PFSK-1 (cell line): ENCODE measurements around the gene LASP1. TPM values are rescaled to one million over a fixed set of nuclear protein-coding genes. Genes with fewer than 3 reads are reported as not detected.

Source experiments
- FOXP2 ChIP-seq: optimal IDR thresholded peaks from 2 replicates; pipeline ENCODE3; 2011; ENCODE audit warnings: borderline replicate concordance, control low read depth, inconsistent platforms; ENCODE audit not compliant: insufficient read depth; ENCODE audit errors: extremely low read length, extremely low read depth
- POLR2AphosphoS5 ChIP-seq: IDR thresholded peaks from 2 replicates; pipeline ENCODE4 v1.6.1; 2012; ENCODE audit warnings: low read depth, mild to moderate bottlenecking, control low read depth, low read length, moderate library complexity
- SIN3A ChIP-seq: IDR thresholded peaks from 2 replicates; pipeline ENCODE4 v1.6.1; 2012; ENCODE audit warnings: mild to moderate bottlenecking, low read length, moderate library complexity, borderline replicate concordance; ENCODE audit not compliant: insufficient read depth
- TAF1 ChIP-seq: IDR thresholded peaks from 2 replicates; pipeline ENCODE4 v1.6.1; 2012; ENCODE audit warnings: low read length, control low read depth, borderline replicate concordance; ENCODE audit not compliant: insufficient read depth
- polyA plus RNA-seq: library from polyadenylated mRNA; unstranded; fragments of >200 nt; gene quantifications from one replicate; pipeline ENCODE4 v1.2.1, GENCODE V29; 2012; ENCODE audit warnings: low read depth, missing spikeins; ENCODE audit not compliant: insufficient read length
- TF ChIP-seq, protein P1 (sequence below), 2 experiments: IDR thresholded peaks; 2 replicates each; pipeline versions ENCODE4 v1.6.1 to v1.8.0; 2011 to 2012; ENCODE audit warnings: low read depth in 2 of 2, low read length in 2 of 2, control low read depth in 1 of 2, inconsistent platforms in 1 of 2, mild to moderate bottlenecking in 1 of 2, moderate library complexity in 1 of 2; ENCODE audit not compliant: insufficient read depth in 1 of 2

Gene LASP1, protein sequence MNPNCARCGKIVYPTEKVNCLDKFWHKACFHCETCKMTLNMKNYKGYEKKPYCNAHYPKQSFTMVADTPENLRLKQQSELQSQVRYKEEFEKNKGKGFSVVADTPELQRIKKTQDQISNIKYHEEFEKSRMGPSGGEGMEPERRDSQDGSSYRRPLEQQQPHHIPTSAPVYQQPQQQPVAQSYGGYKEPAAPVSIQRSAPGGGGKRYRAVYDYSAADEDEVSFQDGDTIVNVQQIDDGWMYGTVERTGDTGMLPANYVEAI
- polyA plus RNA-seq = 383 TPM

DNA sequence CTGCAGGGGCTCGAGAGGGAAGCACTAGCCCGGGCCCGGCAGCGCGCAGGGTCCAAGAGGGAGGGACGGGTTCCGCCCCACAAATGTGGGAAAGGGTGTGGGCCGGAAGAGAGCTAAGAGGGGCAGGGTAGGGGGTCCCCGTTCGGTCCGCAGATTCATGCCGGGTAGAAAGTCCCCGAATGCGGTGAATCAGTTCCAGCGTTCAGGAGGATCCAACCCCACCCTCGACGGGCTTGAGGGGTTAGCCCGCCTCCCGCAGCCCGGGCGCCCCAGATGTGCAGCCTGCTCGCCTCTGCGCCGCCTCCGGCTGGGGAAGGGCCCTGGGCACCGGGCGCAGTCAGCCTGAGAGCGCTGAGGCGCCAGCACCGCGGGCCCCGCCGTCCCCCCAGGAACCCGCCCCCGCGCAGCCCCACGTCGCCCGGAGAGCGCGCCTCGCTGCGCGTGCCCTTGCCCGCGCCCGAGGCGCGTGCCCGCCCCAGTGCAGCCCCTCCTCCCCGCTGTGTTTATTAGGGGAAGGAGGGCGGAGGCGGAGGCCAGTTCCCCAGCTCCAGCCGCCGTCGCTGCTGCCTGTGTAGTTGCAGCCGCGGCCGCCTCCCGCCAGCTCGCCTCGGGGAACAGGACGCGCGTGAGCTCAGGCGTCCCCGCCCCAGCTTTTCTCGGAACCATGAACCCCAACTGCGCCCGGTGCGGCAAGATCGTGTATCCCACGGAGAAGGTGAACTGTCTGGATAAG is at the start of gene LASP1:
LASP1 (plus strand) TSS at position 533 of the 733 bp plus-strand sequence; CDS start at position 665, 132 bp downstream.
- TF ChIP-seq TAF1 (peak; percentile 95), FOXP2 (peak; percentile 79), SIN3A (peak; percentile 90; the same call in 1 of the 2 replicates), POLR2AphosphoS5 (peak; percentile 97)
- TF ChIP-seq, protein P1, sequence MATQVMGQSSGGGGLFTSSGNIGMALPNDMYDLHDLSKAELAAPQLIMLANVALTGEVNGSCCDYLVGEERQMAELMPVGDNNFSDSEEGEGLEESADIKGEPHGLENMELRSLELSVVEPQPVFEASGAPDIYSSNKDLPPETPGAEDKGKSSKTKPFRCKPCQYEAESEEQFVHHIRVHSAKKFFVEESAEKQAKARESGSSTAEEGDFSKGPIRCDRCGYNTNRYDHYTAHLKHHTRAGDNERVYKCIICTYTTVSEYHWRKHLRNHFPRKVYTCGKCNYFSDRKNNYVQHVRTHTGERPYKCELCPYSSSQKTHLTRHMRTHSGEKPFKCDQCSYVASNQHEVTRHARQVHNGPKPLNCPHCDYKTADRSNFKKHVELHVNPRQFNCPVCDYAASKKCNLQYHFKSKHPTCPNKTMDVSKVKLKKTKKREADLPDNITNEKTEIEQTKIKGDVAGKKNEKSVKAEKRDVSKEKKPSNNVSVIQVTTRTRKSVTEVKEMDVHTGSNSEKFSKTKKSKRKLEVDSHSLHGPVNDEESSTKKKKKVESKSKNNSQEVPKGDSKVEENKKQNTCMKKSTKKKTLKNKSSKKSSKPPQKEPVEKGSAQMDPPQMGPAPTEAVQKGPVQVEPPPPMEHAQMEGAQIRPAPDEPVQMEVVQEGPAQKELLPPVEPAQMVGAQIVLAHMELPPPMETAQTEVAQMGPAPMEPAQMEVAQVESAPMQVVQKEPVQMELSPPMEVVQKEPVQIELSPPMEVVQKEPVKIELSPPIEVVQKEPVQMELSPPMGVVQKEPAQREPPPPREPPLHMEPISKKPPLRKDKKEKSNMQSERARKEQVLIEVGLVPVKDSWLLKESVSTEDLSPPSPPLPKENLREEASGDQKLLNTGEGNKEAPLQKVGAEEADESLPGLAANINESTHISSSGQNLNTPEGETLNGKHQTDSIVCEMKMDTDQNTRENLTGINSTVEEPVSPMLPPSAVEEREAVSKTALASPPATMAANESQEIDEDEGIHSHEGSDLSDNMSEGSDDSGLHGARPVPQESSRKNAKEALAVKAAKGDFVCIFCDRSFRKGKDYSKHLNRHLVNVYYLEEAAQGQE (IDR thresholded peaks at IDR 0.05; ENCODE audit: insufficient read depth in 1 of 2, low read depth in 2 of 2, low read length in 2 of 2) = no peak

DNA sequence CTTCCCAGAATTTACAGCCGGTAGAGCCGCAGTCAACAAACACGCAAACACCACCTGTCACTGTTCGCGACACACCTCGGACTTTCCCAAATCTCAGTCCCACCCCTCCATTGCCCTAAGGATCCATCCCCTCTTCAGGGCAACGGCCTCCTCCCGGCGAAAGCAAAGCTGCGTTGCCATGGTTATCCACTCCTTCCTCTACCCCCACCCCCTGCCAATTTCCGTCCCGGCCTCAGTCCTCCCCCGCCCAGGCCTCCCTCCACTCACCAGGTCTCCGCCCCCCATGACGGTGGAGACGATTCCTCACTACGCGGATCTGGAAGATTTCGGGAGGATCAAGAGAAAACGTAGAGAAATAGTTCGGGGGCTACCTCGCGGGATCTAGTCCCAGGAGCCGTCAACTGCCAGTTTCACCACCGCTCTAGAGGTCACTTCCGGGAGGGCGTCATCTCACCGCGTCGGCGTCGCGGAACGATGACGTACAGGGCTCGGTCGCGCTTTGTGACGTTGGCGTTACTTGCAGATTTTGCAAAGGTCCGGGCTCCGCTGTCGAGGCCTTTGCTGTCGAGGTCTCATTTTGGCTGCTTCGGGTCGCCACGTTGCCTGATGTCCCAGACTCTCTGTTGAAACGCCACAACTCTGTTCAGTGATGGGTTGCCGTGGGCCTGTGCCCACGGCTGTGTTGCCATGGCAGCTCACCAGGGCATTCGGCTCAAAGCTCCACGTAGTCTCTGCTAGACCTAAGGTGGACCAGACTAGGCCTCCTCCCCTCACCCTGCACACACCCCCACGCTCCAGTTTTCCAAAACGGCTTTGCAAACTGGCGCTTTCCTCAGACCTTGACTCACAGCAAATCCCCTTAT is 44.7 kb upstream of the LASP1 start, which contains the start of gene CWC25:
CWC25 (minus strand) TSS at position 423 of the 863 bp plus-strand sequence; CDS start at position 285, 138 bp downstream.
- peak; percentile 93 for TF ChIP-seq POLR2AphosphoS5
- TF ChIP-seq SIN3A = peak; percentile 96
- peak; percentile 81 for TF ChIP-seq FOXP2
- TF ChIP-seq, protein P1 (IDR thresholded peaks at IDR 0.05; ENCODE audit: insufficient read depth in 1 of 2, low read depth in 2 of 2, low read length in 2 of 2) = peak in 1 of 2 experiments; percentile 53; a peak in 1 of 4 replicates
- peak; percentile 93 for TF ChIP-seq TAF1

DNA sequence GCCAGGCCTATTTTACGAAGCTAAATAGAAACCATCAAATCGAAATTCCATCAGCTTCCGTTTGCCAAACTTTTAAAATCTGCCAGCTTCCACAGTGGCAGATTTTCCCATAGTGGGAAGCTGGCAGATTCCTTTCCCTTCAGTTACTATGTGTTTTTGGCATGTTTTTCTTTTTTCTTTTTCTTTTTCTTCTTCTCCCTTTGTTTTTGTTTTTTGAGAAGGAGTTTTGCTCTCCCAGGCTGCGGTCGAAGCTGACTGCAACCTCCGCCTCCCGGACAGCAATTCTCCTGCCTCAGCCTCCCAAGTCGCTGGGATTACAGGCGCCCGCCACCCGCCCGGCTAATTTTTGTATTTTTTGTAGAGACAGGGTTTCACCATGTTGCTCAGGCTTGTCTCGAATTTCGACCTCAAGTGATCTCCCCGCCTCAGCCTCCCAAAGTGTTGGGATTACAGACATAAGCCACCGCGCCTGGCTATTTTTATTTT is 44.1 kb upstream of the LASP1 start:
- TF ChIP-seq FOXP2 (no peak), TAF1 (no peak), SIN3A (no peak), POLR2AphosphoS5 (no peak; the same call in 1 of the 2 replicates)
- TF ChIP-seq, protein P1 (IDR thresholded peaks at IDR 0.05; ENCODE audit: insufficient read depth in 1 of 2, low read depth in 2 of 2, low read length in 2 of 2) = no peak

DNA sequence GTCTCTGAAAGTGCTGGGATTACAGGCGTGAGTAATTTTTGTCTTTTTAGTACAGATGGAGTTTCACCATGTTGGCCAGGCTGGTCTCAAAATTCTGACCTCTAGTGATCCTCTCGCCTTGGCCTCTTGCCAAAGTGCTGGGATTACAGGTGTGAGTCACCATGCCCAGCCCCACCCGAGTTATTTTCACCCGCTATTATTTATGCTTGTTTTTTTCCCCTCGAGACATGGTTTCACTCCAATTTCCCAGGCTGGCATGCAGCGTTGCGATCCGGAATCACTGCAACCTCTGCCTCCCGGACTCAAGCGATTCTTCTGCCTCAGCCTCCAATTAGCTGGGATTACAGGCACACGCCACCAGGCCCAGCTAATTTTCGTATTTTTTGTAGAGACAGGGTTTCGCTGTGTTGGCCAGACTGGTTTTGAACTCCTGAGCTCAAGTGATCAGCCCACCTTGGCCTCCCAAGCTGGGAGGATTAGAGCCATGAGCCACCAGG is 25.5 kb upstream of the LASP1 start:
- TF ChIP-seq TAF1 (no peak), FOXP2 (no peak), POLR2AphosphoS5 (no peak), SIN3A (no peak)
- TF ChIP-seq, protein P1 (IDR thresholded peaks at IDR 0.05; ENCODE audit: insufficient read depth in 1 of 2, low read depth in 2 of 2, low read length in 2 of 2) = no peak
